ENCODE results near the gene SCLT1. TPM values are rescaled to one million over a fixed set of nuclear protein-coding genes. Genes with fewer than 3 reads are reported as not detected.

Gene SCLT1
- total and polyA plus RNA-seq, 2 of the 13 experiments (the other 11 are each of a cell fraction or from before 2014, with no cell fraction given): 1.5 to 8.7 TPM

DNA sequence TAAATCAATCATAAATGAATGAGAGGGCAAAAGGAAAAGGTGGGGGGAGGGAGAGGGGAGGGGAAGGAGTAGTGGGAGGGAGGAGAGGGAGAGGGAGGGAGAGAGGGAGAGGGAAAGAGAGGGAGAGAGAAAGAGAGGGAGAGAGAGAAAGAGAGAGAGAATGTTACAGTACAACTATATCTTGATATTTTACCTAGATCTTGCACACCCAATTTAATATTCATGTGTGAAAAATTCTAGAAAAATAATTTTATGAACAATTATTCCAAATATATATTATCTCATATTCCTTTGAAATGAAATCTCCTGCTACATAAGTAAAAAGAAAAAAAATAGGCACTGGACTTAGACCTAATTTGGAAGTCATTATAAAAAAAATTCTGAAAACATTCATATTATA is 120.0 kb downstream of the SCLT1 start:
- Histone ChIP-seq H3K9ac (ENCODE audit: insufficient read depth, low read depth, low read length) (no peak overlapping the region), H3K27ac (ENCODE audit: extremely low read length, insufficient read depth, low read length) (no peak overlapping the region), H3K4me1 (ENCODE audit: insufficient read depth, low read length) (no peaks in the 10 kb centered on the region), H3K9me3 (ENCODE audit: low read length) (no peaks in the 10 kb centered on the region), H3K4me3 (replicated peaks in 1 of 3; ENCODE audit: insufficient read depth in 1 of 3, low read depth in 2 of 3, low read length in 3 of 3) (no peak overlapping the region), H2AFZ (ENCODE audit: low read length) (no peak overlapping the region), H3K4me2 (ENCODE audit: low read depth, low read length) (no peak overlapping the region), H4K20me1 (ENCODE audit: insufficient read depth, low read length) (no peaks in the 10 kb centered on the region), H3K27me3 (ENCODE audit: control insufficient read depth in 1 of 2, insufficient read depth in 2 of 2, low read length in 2 of 2) (no peaks in the 10 kb centered on the region), H3K79me2 (ENCODE audit: insufficient read depth, low read length) (no peaks in the 10 kb centered on the region), H3K36me3 (replicated peaks in 1 of 2; ENCODE audit: control insufficient read depth in 1 of 2, insufficient read depth in 2 of 2, low read length in 2 of 2) (peaks cover 0 to 2% of the 10 kb centered on the region in 2 experiments; a peak in 1 of 5 replicates)
- TF ChIP-seq HNRNPK (IDR thresholded peaks at IDR 0.05; ENCODE audit: low read depth, low read length, poor library complexity, severe bottlenecking) (peak; percentile 96), ZNF703 (CRISPR knock-in tag; IDR thresholded peaks at IDR 0.05; ENCODE audit: borderline replicate concordance) (no peak), ZNF280B (CRISPR knock-in tag; IDR thresholded peaks at IDR 0.05; ENCODE audit: borderline replicate concordance) (no peak), ZNF83 (CRISPR knock-in tag; IDR thresholded peaks at IDR 0.05; ENCODE audit: borderline replicate concordance) (no peak)
- ATAC-seq: no peak
- intact Hi-C loops (cut with micrococcal nuclease; ENCODE audit: unreplicated experiment): no loop called here
- no TSS peak for BruUV-seq (replicated peaks)
- CTCF ChIA-PET (ENCODE audit: low intra/inter-chr PET ratio, low total read pairs): no interaction called here
- POLR2A ChIA-PET: no interaction called here
- in situ Hi-C loops (cut with HindIII; ENCODE audit: extremely low pct_ligation_motif_present, low pct_unique_long_range_greater_than_20kb): no loop called here
- DNase-seq (ENCODE audit: low spot score): no peak
- no peak for FAIRE-seq

GRCh38 chr4:128961405-128961804 is 131.9 kb downstream of the SCLT1 start:
- ChIA-PET CTCF (ENCODE audit: low intra/inter-chr PET ratio, low total read pairs) (no interaction called here), POLR2A (no interaction called here)
- no peak overlapping the region for H3K4me2 ChIP-seq (ENCODE audit: low read depth, low read length)
- ATAC-seq (no peak), DNase-seq (ENCODE audit: low spot score) (no peak), FAIRE-seq (no peak)
- no peak overlapping the region for H2AFZ ChIP-seq (ENCODE audit: low read length)
- in situ Hi-C loops (cut with HindIII; ENCODE audit: extremely low pct_ligation_motif_present, low pct_unique_long_range_greater_than_20kb): no loop called here
- H3K27ac ChIP-seq (ENCODE audit: extremely low read length, insufficient read depth, low read length): no peak overlapping the region
- peaks cover 17% of the 10 kb centered on the region for H3K4me1 ChIP-seq (ENCODE audit: insufficient read depth, low read length)
- no peak overlapping the region for H3K9ac ChIP-seq (ENCODE audit: insufficient read depth, low read depth, low read length)
- no TSS peak for BruUV-seq (replicated peaks)
- H3K9me3 ChIP-seq (ENCODE audit: low read length): no peaks in the 10 kb centered on the region
- H3K4me3 ChIP-seq (replicated peaks in 1 of 3; ENCODE audit: insufficient read depth in 1 of 3, low read depth in 2 of 3, low read length in 3 of 3): no peak overlapping the region
- no peaks in the 10 kb centered on the region for H3K27me3 ChIP-seq (ENCODE audit: control insufficient read depth in 1 of 2, insufficient read depth in 2 of 2, low read length in 2 of 2)
- no peaks in the 10 kb centered on the region for H3K36me3 ChIP-seq (replicated peaks in 1 of 2; ENCODE audit: control insufficient read depth in 1 of 2, insufficient read depth in 2 of 2, low read length in 2 of 2)
- intact Hi-C loops (cut with micrococcal nuclease; ENCODE audit: unreplicated experiment): no loop called here
- H3K79me2 ChIP-seq (ENCODE audit: insufficient read depth, low read length): no peaks in the 10 kb centered on the region
- H4K20me1 ChIP-seq (ENCODE audit: insufficient read depth, low read length): no peaks in the 10 kb centered on the region
- TF ChIP-seq ELF3 (CRISPR knock-in tag; IDR thresholded peaks at IDR 0.05): no peak
- TF ChIP-seq ZNF556 (CRISPR knock-in tag; IDR thresholded peaks at IDR 0.05; ENCODE audit: borderline replicate concordance): no peak
- no peak for TF ChIP-seq ZSCAN25 (CRISPR knock-in tag; IDR thresholded peaks at IDR 0.05)
- TF ChIP-seq ZNF7 (CRISPR knock-in tag; IDR thresholded peaks at IDR 0.05): no peak
- no peak for TF ChIP-seq TBX2 (CRISPR knock-in tag; IDR thresholded peaks at IDR 0.05; ENCODE audit: borderline replicate concordance)
- TF ChIP-seq, protein P1, sequence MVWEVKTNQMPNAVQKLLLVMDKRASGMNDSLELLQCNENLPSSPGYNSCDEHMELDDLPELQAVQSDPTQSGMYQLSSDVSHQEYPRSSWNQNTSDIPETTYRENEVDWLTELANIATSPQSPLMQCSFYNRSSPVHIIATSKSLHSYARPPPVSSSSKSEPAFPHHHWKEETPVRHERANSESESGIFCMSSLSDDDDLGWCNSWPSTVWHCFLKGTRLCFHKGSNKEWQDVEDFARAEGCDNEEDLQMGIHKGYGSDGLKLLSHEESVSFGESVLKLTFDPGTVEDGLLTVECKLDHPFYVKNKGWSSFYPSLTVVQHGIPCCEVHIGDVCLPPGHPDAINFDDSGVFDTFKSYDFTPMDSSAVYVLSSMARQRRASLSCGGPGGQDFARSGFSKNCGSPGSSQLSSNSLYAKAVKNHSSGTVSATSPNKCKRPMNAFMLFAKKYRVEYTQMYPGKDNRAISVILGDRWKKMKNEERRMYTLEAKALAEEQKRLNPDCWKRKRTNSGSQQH (CRISPR knock-in tag; IDR thresholded peaks at IDR 0.05; ENCODE audit: low read depth): no peak
- no peak for TF ChIP-seq ZFP36L1 (CRISPR knock-in tag; IDR thresholded peaks at IDR 0.05)
- no peak for TF ChIP-seq ZNF34 (CRISPR knock-in tag; IDR thresholded peaks at IDR 0.05; ENCODE audit: borderline replicate concordance)
- TF ChIP-seq, protein P2, sequence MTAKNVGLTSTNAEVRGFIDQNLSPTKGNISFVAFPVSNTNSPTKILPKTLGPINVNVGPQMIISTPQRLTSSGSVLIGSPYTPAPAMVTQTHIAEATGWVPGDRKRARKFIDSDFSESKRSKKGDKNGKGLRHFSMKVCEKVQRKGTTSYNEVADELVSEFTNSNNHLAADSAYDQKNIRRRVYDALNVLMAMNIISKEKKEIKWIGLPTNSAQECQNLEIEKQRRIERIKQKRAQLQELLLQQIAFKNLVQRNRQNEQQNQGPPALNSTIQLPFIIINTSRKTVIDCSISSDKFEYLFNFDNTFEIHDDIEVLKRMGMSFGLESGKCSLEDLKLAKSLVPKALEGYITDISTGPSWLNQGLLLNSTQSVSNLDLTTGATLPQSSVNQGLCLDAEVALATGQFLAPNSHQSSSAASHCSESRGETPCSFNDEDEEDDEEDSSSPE (CRISPR knock-in tag; IDR thresholded peaks at IDR 0.05): no peak
- TF ChIP-seq RARA (CRISPR knock-in tag; IDR thresholded peaks at IDR 0.05): no peak
- TF ChIP-seq NFE2L1 (CRISPR knock-in tag; IDR thresholded peaks at IDR 0.05; ENCODE audit: borderline replicate concordance): no peak
- no peak for TF ChIP-seq HIVEP1 (CRISPR knock-in tag; IDR thresholded peaks at IDR 0.05)
- TF ChIP-seq ZNF737 (CRISPR knock-in tag; IDR thresholded peaks at IDR 0.05; ENCODE audit: borderline replicate concordance): no peak

All from HepG2 (cell line).